Prostate gland (tissue), 2 donors: ENCODE results near the gene LEKR1.

ENCODE experiments used
- POLR2A ChIP-seq: fragments of 450-650 bp; IDR thresholded peaks from one replicate; pipeline ENCODE4 v1.6.1; 2016; ENCODE audit warnings: antibody characterized with exemption, mild to moderate bottlenecking
- TF ChIP-seq, protein P1 (sequence below), 4 experiments: fragments of 200-600 bp in 2 of 4; fragments of 450-650 bp in 2 of 4; sonication (generic) in 2 of 4; IDR thresholded peaks; 1 replicate in 3 of 4; 2 replicates in 1 of 4; pipeline ENCODE4 v1.5.1; 2016 to 2019; ENCODE audit warnings: antibody characterized with exemption in 4 of 4, mild to moderate bottlenecking in 2 of 4, moderate library complexity in 2 of 4

GRCh38 chr3:157069846-157070677 lies 243.9 kb downstream of the LEKR1 start:
- TF ChIP-seq, protein P1, sequence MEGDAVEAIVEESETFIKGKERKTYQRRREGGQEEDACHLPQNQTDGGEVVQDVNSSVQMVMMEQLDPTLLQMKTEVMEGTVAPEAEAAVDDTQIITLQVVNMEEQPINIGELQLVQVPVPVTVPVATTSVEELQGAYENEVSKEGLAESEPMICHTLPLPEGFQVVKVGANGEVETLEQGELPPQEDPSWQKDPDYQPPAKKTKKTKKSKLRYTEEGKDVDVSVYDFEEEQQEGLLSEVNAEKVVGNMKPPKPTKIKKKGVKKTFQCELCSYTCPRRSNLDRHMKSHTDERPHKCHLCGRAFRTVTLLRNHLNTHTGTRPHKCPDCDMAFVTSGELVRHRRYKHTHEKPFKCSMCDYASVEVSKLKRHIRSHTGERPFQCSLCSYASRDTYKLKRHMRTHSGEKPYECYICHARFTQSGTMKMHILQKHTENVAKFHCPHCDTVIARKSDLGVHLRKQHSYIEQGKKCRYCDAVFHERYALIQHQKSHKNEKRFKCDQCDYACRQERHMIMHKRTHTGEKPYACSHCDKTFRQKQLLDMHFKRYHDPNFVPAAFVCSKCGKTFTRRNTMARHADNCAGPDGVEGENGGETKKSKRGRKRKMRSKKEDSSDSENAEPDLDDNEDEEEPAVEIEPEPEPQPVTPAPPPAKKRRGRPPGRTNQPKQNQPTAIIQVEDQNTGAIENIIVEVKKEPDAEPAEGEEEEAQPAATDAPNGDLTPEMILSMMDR (IDR thresholded peaks at IDR 0.05): no peak
- TF ChIP-seq POLR2A: no peak
